Measurements from ENCODE around the gene SELENOW. TPM values are rescaled to one million over a fixed set of nuclear protein-coding genes. Genes with fewer than 3 reads are reported as not detected.
"Not testable (repeated sequence)": the region's sequence is repeated elsewhere in the genome, so short reads cannot be mapped to it uniquely, and the experiment has no call there.

The SELENOW gene
- total RNA-seq, 1 experiment from 2014 or later: 689 TPM

DNA sequence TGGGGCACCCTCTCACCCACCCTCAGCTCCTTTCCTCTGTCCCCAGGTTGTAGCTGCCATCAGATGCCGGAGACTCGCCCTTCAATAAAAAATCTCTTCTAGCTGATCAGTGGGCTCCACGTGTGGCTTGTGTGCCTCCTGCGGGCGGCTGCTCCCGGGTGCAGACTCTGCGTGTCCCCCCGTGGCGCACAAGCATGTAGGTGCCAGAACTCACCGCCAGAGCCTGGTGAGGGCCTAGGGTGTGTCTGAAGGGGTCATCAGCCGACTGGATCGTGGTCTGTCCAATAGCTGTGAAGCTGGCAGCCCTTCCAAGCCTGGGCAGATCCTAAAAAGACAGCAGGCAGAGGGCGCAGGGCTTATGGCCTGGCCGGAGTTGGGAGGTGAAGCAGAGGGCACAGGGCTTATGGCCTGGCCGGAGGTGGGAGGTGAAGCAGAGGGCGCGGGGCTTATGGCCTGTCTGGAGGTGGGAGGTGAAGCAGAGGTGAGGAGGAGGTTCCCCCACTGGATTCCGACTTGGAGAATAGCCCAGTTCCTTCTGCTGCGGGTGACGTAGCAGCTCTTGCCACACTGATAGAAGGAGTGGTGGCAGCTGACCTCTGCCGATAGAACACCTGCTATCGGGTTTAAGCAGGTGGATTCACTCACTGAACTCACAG is 21.4 kb upstream of the SELENOW start:
- no peak for DNase-seq (ENCODE audit: low read depth)

DNA sequence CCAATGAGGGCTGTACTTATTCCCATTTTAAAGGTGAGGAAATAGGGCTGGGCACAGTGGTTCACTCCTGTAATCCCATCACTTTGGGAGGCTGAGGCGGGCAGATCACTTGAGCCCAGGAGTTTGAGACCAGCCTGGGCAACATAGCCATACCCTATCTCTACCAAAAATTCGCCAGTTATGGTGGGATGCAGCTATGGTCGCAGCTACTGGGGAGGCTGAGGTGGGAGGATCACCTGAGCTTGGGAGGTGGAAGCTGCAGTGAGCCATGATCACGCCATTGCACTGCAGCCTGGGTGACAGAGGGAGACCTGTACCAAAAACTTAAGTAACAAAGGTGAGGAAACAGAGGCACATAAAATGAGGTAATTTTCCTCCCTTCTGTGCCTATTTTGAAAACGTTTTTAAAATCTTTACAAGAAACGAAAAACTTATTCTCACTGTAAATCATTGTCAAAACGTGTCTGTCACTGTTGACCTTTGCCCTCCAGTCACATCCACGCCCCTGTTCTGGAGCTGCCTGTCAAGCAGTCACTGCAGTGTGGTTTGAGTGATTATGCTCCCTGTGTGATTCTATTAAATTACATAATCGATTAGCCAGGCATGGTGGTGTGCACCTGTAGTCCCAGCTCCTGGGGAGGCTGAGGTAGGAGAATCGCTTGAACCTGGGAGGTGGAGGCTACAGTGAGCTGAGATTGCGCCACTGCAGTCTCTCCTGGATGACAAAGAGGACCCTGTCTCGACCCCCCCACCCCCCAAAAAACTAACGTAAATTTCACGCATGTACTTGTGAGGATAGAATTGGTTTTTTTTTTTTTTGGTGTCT is 20.7 kb upstream of the SELENOW start:
- DNase-seq (ENCODE audit: low read depth): no peak

- no peak for DNase-seq (ENCODE audit: low read depth)
These were observed 20.1 kb upstream of the SELENOW start for GRCh38 chr19:47758443-47758804.

GRCh38 chr19:47760632-47760999 is 17.9 kb upstream of the SELENOW start:
- DNase-seq (ENCODE audit: low read depth): no peak

- no peak for DNase-seq (ENCODE audit: low read depth)
These were observed 16.9 kb upstream of the SELENOW start for GRCh38 chr19:47761566-47761965.

GRCh38 chr19:47762151-47762550 is 16.4 kb upstream of the SELENOW start:
- no peak for DNase-seq (ENCODE audit: low read depth)

DNA sequence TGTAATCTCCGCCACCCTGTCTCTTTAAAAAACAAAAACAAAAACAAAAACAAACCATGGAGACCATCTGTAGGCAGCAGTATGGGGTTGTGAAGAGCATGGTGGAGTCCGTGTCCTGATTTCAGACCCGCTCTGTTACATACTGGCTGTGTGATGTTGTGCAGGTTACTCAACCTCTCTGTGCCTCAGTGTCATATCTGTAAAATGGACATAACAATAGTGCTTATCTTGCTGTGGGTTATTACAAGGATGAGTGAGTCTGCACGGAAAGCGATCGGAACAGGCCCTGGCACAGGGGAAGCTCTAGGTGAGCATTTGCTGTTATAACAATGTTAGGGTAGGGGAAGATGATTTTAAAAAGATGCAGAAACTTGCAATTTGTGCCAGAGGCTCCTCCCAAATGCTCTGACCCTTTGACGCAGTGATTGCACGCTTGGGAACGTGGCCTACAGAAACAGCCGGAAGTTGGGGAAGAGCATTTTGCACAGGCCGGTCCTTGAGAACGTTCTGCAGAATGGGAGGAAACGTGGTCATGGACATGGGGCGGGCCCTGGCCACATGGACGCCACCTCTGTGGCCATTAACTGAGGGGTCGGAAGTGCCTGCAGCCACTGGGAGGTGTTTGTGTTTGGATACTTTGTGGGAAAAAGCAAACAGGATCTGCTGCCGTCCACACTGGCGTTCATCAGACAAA is 15.7 kb upstream of the SELENOW start:
- no peak for DNase-seq (ENCODE audit: low read depth)

- not testable (repeated sequence) for DNase-seq (ENCODE audit: low read depth)
These were observed 13.8 kb upstream of the SELENOW start for GRCh38 chr19:47764705-47765104.

GRCh38 chr19:47765523-47766358 is 12.8 kb upstream of the SELENOW start:
- DNase-seq (ENCODE audit: low read depth): peak; percentile 48

DNA sequence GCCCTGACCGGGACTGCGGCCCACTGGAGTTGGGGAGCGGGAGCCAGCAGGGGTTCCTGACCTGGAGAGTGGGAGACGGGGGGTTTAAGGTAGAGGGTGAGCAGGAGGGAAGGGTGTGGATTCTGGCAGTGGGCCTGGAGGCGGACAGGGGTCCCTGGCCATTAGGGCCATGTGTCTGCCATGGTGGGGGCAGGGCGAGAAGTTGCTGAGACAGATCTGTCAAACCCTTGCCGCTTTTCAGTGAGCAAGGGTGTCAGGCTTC is 12.2 kb upstream of the SELENOW start:
- no peak for DNase-seq (ENCODE audit: low read depth)

GRCh38 chr19:47766670-47767069 is 11.8 kb upstream of the SELENOW start:
- no peak for DNase-seq (ENCODE audit: low read depth)

DNA sequence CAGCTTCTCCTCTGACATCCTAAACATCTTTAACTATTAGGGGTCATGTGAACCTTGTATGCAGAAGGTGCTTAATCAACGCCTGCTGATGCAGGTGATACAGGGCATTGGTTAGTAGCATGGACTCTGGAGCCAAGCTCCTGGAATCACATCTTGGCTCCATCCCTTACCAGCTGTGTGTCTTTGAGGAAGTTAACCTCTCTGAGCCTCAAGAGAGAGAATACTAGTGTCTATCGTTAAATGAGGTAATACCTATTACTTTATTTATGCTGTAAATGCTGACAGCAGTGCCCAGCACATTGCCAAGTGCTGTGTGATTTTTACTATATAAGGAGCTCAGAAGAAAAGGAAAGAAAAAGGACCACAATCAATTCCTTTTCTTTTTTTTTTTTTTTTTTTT is 11.2 kb upstream of the SELENOW start:
- DNase-seq (ENCODE audit: low read depth): no peak

GRCh38 chr19:47768604-47769003 is 9.9 kb upstream of the SELENOW start:
- DNase-seq (ENCODE audit: low read depth): no peak

DNA sequence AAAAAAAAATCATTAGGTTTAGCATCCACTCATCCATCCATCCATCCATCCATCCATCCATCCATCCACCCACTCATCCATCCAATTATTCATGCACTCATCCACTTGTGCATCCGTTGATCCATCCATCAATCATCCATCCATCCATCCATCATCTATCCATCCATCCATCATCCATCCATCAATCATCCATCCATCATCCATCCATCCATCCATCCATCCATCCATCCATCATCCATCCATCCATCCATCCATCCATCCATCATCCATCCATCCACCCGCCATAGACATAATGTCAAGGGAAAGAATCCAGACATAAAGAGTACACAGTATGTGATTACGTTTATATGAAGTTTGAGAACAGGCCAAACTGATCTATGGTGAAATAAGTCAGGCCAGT is 9.0 kb upstream of the SELENOW start:
- no peak for DNase-seq (ENCODE audit: low read depth)

DNA sequence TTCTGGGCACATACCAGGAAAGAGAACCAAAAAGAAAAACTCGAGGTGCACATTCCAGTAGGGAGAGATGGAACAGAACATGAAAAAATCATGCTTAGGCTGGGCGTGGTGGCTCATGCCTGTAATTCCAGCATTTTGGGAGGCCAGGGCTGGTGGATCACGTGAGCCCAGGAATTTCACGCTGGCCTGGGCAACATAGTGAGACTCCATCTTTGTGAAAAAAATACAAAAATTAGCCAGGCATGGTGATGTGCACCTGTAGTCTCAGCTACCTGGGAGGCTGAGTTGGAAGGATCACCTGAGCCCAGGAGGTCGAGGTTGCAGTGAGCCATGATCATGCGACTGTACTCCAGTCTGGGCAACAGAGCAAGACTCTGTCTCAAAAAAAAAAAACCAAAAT is 7.2 kb upstream of the SELENOW start:
- not testable (repeated sequence) for DNase-seq (ENCODE audit: low read depth)

GRCh38 chr19:47776568-47776967 is 1.9 kb upstream of the SELENOW start:
- no peak for DNase-seq (ENCODE audit: low read depth)

DNA sequence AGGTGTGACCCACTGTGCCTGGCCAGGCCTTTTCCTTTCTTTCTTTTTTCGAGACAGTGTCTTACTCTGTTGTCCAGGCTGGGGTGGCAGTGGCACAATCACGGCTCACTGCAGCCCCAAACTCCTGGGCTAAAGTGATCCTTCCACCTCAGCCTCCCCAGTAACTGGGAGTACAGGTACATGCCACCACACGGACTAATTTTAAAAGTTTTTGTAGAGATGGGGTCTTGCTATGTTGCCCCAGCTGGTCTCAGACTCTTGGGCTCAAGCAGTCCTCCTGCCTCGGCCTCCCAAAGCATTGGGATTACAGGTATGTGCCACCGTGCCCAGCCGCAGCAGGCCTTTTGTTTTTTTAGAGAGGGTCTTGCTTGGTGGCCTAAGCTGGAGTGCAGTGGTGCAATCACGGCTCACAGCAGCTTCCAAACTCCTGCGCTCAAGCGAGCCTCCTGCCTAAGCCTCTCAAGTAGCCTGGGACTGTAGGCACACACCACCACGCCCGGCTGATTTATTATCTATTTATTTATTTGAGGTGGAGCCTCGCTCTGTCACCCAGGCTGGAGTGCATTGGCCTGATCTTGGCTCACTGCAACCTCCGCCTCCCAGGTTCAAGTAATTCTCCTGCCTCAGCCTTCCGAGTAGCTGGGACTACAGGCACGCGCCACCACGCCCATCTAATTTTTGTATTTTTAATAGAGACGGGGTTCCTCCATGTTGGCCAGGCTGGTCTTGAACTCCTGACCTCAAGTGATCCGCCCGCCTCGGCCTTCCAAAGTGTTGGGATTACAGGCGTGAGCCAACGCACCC is 1.1 kb upstream of the SELENOW start:
- DNase-seq (ENCODE audit: low read depth): not testable (repeated sequence)

DNA sequence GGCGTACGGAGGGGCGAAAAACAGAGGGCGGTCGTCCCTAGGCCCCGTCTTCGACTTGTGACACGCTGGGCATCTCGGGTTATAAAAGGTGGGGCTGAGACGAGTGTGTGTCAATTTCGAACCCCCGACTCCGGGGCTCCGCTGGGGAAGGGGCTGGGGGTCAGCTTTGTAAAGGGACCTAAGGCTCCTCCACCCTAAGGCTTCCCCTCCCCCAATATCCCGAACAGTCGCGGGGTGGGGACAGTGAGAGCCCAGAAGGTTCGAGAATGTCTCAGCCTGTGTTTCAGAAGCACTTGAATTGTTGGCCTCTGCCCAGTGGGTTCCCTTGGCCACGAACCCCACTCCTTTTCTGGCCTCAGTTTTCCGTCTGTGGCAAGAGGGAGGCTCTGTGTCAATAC is 450 bp downstream of the SELENOW start:
- no peak for DNase-seq (ENCODE audit: low read depth)

DNA sequence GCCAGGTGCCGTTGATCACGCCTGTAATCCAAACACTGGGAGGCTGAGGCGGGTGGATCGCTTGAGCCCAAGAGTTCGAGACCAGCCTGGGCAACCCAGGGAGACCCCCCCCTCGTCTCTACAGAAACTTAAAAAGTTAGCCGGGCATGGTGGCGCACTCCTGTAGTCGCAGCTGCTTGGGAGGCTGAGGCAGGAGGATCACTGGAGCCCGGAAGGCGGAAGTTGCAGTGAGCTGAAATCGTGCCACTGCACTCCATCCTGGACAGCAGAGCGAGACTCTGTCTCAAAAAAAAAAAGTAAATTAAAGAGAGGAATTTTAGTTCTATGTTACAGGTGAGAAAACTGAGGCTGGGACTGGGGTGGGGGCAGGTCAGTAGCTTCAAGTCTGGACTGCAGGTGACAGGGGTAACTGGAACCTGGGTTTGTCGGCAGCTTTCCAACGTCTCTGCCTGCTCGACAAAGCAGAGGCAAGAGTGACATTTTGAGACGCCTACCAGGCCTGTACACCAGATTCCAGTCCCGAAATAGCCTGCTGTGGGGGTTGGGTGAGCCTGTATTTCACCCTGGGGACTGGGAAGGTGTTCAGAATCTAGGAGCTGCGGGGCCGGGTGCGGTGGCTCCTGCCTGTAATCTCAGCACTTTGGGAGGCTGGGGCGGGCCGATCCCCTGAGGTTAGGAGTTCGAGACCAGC is 1.2 kb downstream of the SELENOW start:
- DNase-seq (ENCODE audit: low read depth): no peak

GRCh38 chr19:47780215-47780551 is 1.7 kb downstream of the SELENOW start:
- no peak for DNase-seq (ENCODE audit: low read depth)

Measured in RPMI7951 (cell line).